Smooth muscle cell (in vitro differentiated cells): ENCODE measurements around the gene DOCK1. TPM values are rescaled to one million over a fixed set of nuclear protein-coding genes. Genes with fewer than 3 reads are reported as not detected.

Experiments
- DNase-seq: peaks from one replicate; lab custom pipeline; 2025; ENCODE audit not compliant: unreplicated experiment; lab: John Stamatoyannopoulos, UW
- H2AFZ ChIP-seq: fragments of 200-600 bp; sonication (generic); 2 replicates; pipeline ENCODE4 v1.6.0; 2016; ENCODE audit warnings: antibody characterized with exemption, low read depth, mild to moderate bottlenecking
- H3F3A ChIP-seq: fragments of 200-600 bp; sonication (generic); 2 replicates; pipeline ENCODE4 v1.6.0; 2017; ENCODE audit warnings: antibody characterized with exemption, low read depth
- H3K27ac ChIP-seq: fragments of 200-600 bp; sonication (generic); 2 replicates; pipeline ENCODE4 v1.5.1; 2016; ENCODE audit warnings: low read depth, mild to moderate bottlenecking
- H3K27me3 ChIP-seq: fragments of 200-600 bp; sonication (generic); 2 replicates; pipeline ENCODE4 v1.6.1; 2016; ENCODE audit warnings: low read depth, mild to moderate bottlenecking
- H3K36me3 ChIP-seq: fragments of 200-600 bp; sonication (generic); 2 replicates; pipeline ENCODE4 v1.5.1; 2016; ENCODE audit warnings: low read depth
- H3K4me1 ChIP-seq: fragments of 200-600 bp; sonication (generic); 2 replicates; pipeline ENCODE4 v1.5.1; 2016; ENCODE audit warnings: low read depth
- H3K4me2 ChIP-seq: fragments of 200-600 bp; sonication (generic); 2 replicates; pipeline ENCODE4 v1.6.0; 2016; ENCODE audit warnings: mild to moderate bottlenecking
- H3K4me3 ChIP-seq: fragments of 200-600 bp; sonication (generic); 2 replicates; pipeline ENCODE4 v1.5.1; 2016; ENCODE audit warnings: mild to moderate bottlenecking
- H3K79me2 ChIP-seq: fragments of 200-600 bp; sonication (generic); 2 replicates; pipeline ENCODE4 v1.6.0; 2016; ENCODE audit warnings: low read depth, mild to moderate bottlenecking
- H3K9ac ChIP-seq: fragments of 200-600 bp; sonication (generic); 2 replicates; pipeline ENCODE4 v1.6.0; 2016; ENCODE audit warnings: low read depth
- H3K9me3 ChIP-seq: fragments of 200-600 bp; sonication (generic); replicated peaks from 2 replicates; pipeline ENCODE4 v1.5.1; 2016; ENCODE audit warnings: low read depth
- H4K20me1 ChIP-seq: fragments of 200-600 bp; sonication (generic); 2 replicates; pipeline ENCODE4 v1.6.0; 2016; ENCODE audit warnings: low read depth
- CTCF ChIP-seq: fragments of 200-600 bp; sonication (generic); IDR thresholded peaks from 2 replicates; pipeline ENCODE4 v1.5.1; 2017; ENCODE audit warnings: borderline replicate concordance, mild to moderate bottlenecking, antibody characterized with exemption; ENCODE audit not compliant: insufficient read depth, poor library complexity, severe bottlenecking
- WGBS: methylation state at CpG from one replicate; pipeline ENCODE4 v1.1.7; 2016; ENCODE audit warnings: low lambda C conversion rate; 5-methylcytosine and 5-hydroxymethylcytosine counted together
- polyA plus RNA-seq: library from polyadenylated mRNA; unstranded; fragments of >200 nt; fragmentation: Nextera tagmentation; extraction: Ambion mirVana; gene quantifications from 2 replicates; pipeline ENCODE4 v1.2.1, GENCODE V29; 2016
- total RNA-seq: library from RNA; depleted of rRNA; stranded (reverse); fragments of >200 nt; gene quantifications from 2 replicates; pipeline ENCODE4 v1.2.3, GENCODE V29; 2014

Gene DOCK1
- total and polyA plus RNA-seq, 2 experiments from 2014 or later = 18.4 to 37.1 TPM

- 94% methylated on average over 8 of the region's 8 CpGs for WGBS
- H3K79me2 ChIP-seq = peaks cover 72% of the 10 kb centered on the region
- no peak for DNase-seq
- no peak overlapping the region for H3K4me2 ChIP-seq
- peaks cover 7% of the 10 kb centered on the region for H3F3A ChIP-seq
- TF ChIP-seq CTCF = no peak
- no peak overlapping the region for H2AFZ ChIP-seq
- H3K4me3 ChIP-seq = no peak overlapping the region
- H3K27me3 ChIP-seq = no peaks in the 10 kb centered on the region
- no peaks in the 10 kb centered on the region for H3K4me1 ChIP-seq
- H3K9me3 ChIP-seq = no peaks in the 10 kb centered on the region
- H3K36me3 ChIP-seq = no peaks in the 10 kb centered on the region
- H4K20me1 ChIP-seq = peaks cover 98% of the 10 kb centered on the region
- H3K9ac ChIP-seq = no peak overlapping the region
- H3K27ac ChIP-seq = no peak overlapping the region
These were observed 51.9 kb downstream of the DOCK1 start for GRCh38 chr10:126957111-126957510.

- Histone ChIP-seq H3K9ac (no peak overlapping the region), H3K4me3 (no peak overlapping the region), H3F3A (no peaks in the 10 kb centered on the region), H4K20me1 (peaks cover 95% of the 10 kb centered on the region), H3K4me1 (no peaks in the 10 kb centered on the region), H3K27me3 (no peaks in the 10 kb centered on the region), H2AFZ (no peak overlapping the region), H3K27ac (no peak overlapping the region), H3K36me3 (no peaks in the 10 kb centered on the region), H3K4me2 (no peak overlapping the region), H3K9me3 (no peaks in the 10 kb centered on the region), H3K79me2 (peaks cover 71% of the 10 kb centered on the region)
- no peak for TF ChIP-seq CTCF
- 92% methylated on average over 4 of the region's 4 CpGs for WGBS
- no peak for DNase-seq
These were observed 54.2 kb downstream of the DOCK1 start for GRCh38 chr10:126959431-126959830.

- 98% methylated on average over 16 of the region's 16 CpGs for WGBS
- no peaks in the 10 kb centered on the region for H3K36me3 ChIP-seq
- H3K9me3 ChIP-seq = no peaks in the 10 kb centered on the region
- H3K4me3 ChIP-seq = no peak overlapping the region
- no peak overlapping the region for H3K9ac ChIP-seq
- no peak for TF ChIP-seq CTCF
- H3K27me3 ChIP-seq = no peaks in the 10 kb centered on the region
- H3K4me1 ChIP-seq = no peaks in the 10 kb centered on the region
- no peak overlapping the region for H3K27ac ChIP-seq
- no peak overlapping the region for H3K4me2 ChIP-seq
- H4K20me1 ChIP-seq = peaks cover 95% of the 10 kb centered on the region
- no peak for DNase-seq
- H3K79me2 ChIP-seq = peaks cover 71% of the 10 kb centered on the region
- H2AFZ ChIP-seq = no peak overlapping the region
- H3F3A ChIP-seq = no peaks in the 10 kb centered on the region
These were observed 54.9 kb downstream of the DOCK1 start for GRCh38 chr10:126959906-126960685.

GRCh38 chr10:126963354-126963753 lies 58.1 kb downstream of the DOCK1 start:
- Histone ChIP-seq H3K9me3 (no peaks in the 10 kb centered on the region), H3K4me3 (no peak overlapping the region), H3K36me3 (no peaks in the 10 kb centered on the region), H3K4me2 (no peak overlapping the region), H3K9ac (no peak overlapping the region), H3K79me2 (peaks cover 78% of the 10 kb centered on the region), H3K27me3 (no peaks in the 10 kb centered on the region), H4K20me1 (peaks cover 94% of the 10 kb centered on the region), H3K27ac (no peak overlapping the region), H3F3A (no peaks in the 10 kb centered on the region), H3K4me1 (no peaks in the 10 kb centered on the region), H2AFZ (no peak overlapping the region)
- no peak for DNase-seq
- 78% methylated on average over 4 of the region's 4 CpGs for WGBS
- no peak for TF ChIP-seq CTCF
